CD4-positive, CD25-positive, alpha-beta regulatory T cell (primary cell): Measurements from ENCODE around the gene TRIO. TPM values are rescaled to one million over a fixed set of nuclear protein-coding genes. Genes with fewer than 3 reads are reported as not detected.

Source experiments
- ATAC-seq, 2 donors: fragments of 150-1000 bp; cut with Tn5 transposase; one replicate each; pipeline ENCODE4 v1.10.0; 2021; ENCODE audit warnings: low read depth in 2 of 2, moderate number of reproducible peaks in 2 of 2, moderate library complexity in 1 of 2
- DNase-seq, 3 donors: peaks; one replicate each; pipeline versions ENCODE4 v3.0.0 to v3.0.0-alpha.2; 2012 to 2022; ENCODE audit warnings: mixed read lengths in 1 of 3
- H3K27ac ChIP-seq: one replicate; pipeline ENCODE4 v1.7.0; 2013; ENCODE audit warnings: mild to moderate bottlenecking, low read length; ENCODE audit not compliant: insufficient read depth, poor library complexity, severe bottlenecking
- H3K27me3 ChIP-seq: one replicate; pipeline ENCODE4 v1.7.0; 2013; ENCODE audit warnings: low read length; ENCODE audit not compliant: control insufficient read depth, insufficient read depth
- H3K36me3 ChIP-seq: one replicate; pipeline ENCODE4 v1.7.0; 2013; ENCODE audit warnings: mild to moderate bottlenecking, low read length, moderate library complexity; ENCODE audit not compliant: control insufficient read depth, insufficient read depth
- H3K4me1 ChIP-seq: 2 replicates; pipeline ENCODE4 v1.7.0; 2013; ENCODE audit warnings: mild to moderate bottlenecking, low read length; ENCODE audit not compliant: insufficient read depth, control insufficient read depth, poor library complexity, severe bottlenecking
- H3K4me3 ChIP-seq: one replicate; pipeline ENCODE4 v1.7.0; 2013; ENCODE audit warnings: low read depth, mild to moderate bottlenecking, low read length, moderate library complexity
- H3K9me3 ChIP-seq, 2 experiments: 1 replicate in 1 of 2; 2 replicates in 1 of 2; pipeline ENCODE4 v1.7.0; 2013; ENCODE audit warnings: low read length in 2 of 2, mild to moderate bottlenecking in 1 of 2, moderate library complexity in 1 of 2; ENCODE audit not compliant: control insufficient read depth in 2 of 2
- H3K27ac Mint-ChIP-seq, 3 donors: one replicate each; pipeline ENCODE4 v1.8.0; 2020 to 2022; ENCODE audit warnings: mild to moderate bottlenecking in 3 of 3, mixed read lengths in 3 of 3, moderate library complexity in 2 of 3
- H3K27me3 Mint-ChIP-seq: one replicate; pipeline ENCODE4 v1.8.0; 2022; ENCODE audit warnings: mild to moderate bottlenecking, mixed read lengths
- H3K36me3 Mint-ChIP-seq: one replicate; pipeline ENCODE4 v1.8.0; 2020; ENCODE audit warnings: mixed read lengths
- H3K4me1 Mint-ChIP-seq, 4 donors: one replicate each; pipeline ENCODE4 v1.8.0; 2020 to 2022; ENCODE audit warnings: mixed read lengths in 4 of 4, mild to moderate bottlenecking in 1 of 4
- H3K4me3 Mint-ChIP-seq, 4 donors: one replicate each; pipeline ENCODE4 v1.8.0; 2020 to 2022; ENCODE audit warnings: mild to moderate bottlenecking in 4 of 4, mixed read lengths in 4 of 4, moderate library complexity in 3 of 4
- H3K9me3 Mint-ChIP-seq, 7 donors: one replicate each; pipeline ENCODE4 v1.8.0; 2020 to 2022; ENCODE audit warnings: mixed read lengths in 7 of 7, mild to moderate bottlenecking in 3 of 7, moderate library complexity in 2 of 7
- polyA plus RNA-seq, 4 donors: library from polyadenylated mRNA; unstranded; fragments of 300-500 nt; fragmentation: Illumina TruSeq; gene quantifications; one replicate each; pipeline ENCODE4 v1.2.3, GENCODE V29; 2021
- total RNA-seq: library from RNA; stranded (reverse); gene quantifications from one replicate; pipeline ENCODE4 v1.2.3, GENCODE V29; 2022

TRIO gene
- total and polyA plus RNA-seq, 5 donors from 2014 or later, result 1.2 to 7.6 (median 1.8) TPM

GRCh38 chr5:14523243-14524034 lies 380.3 kb downstream of the TRIO start:
- ATAC-seq, result no peak
- H3K27ac ChIP-seq, result no peak overlapping the region
- no peaks in the 10 kb centered on the region for H3K27me3 ChIP-seq
- Mint-ChIP-seq H3K4me1 (peaks cover 0 to 8% (median under 1%) of the 10 kb centered on the region in 4 donors), H3K9me3 (peaks cover 0 to 6% (median 0%) of the 10 kb centered on the region in 7 donors), H3K36me3 (no peaks in the 10 kb centered on the region), H3K27ac (no peak overlapping the region), H3K27me3 (peaks cover 17% of the 10 kb centered on the region), H3K4me3 (no peak overlapping the region)
- H3K4me1 ChIP-seq, result no peaks in the 10 kb centered on the region
- no peaks in the 10 kb centered on the region for H3K9me3 ChIP-seq
- no peak overlapping the region for H3K4me3 ChIP-seq
- H3K36me3 ChIP-seq, result no peaks in the 10 kb centered on the region
- no peak for DNase-seq

- ATAC-seq, result no peak
Measured at GRCh38 chr5:14525397-14525796, 382.3 kb downstream of the TRIO start.

DNA sequence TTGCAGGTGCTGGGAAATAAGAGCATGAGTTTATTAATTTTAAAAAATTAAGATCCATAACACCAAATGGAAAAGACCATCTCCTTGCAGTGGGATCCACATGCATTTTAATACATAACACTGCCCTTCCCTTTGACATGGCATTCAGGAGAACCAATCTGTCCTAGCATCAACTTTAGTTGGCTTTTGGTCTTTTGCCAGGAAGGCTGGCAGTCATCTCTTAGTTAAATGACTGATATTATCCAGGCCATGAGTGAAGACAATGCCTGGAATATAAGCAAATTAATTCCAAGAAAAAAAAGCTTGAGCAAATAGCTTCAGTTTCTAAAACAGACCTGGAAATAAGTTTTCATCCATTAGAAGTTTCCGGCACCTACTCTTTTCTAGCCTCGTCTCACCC lies 383.4 kb downstream of the TRIO start:
- H3K27ac ChIP-seq, result no peak overlapping the region
- no peaks in the 10 kb centered on the region for H3K36me3 Mint-ChIP-seq
- ATAC-seq (no peak), DNase-seq (no peak)
- no peaks in the 10 kb centered on the region for H3K4me1 ChIP-seq
- no peak overlapping the region for H3K27ac Mint-ChIP-seq
- H3K4me3 Mint-ChIP-seq, result no peak overlapping the region
- H3K9me3 ChIP-seq, result no peaks in the 10 kb centered on the region
- peaks cover 0 to 4% (median 0%) of the 10 kb centered on the region in 7 donors for H3K9me3 Mint-ChIP-seq
- no peaks in the 10 kb centered on the region for H3K27me3 ChIP-seq
- H3K4me1 Mint-ChIP-seq, result peaks cover 0 to 5% (median 0%) of the 10 kb centered on the region in 4 donors
- no peak overlapping the region for H3K4me3 ChIP-seq
- H3K36me3 ChIP-seq, result no peaks in the 10 kb centered on the region
- peaks cover 5% of the 10 kb centered on the region for H3K27me3 Mint-ChIP-seq

More at GRCh38 chr5:14525397-14525796, 382.3 kb downstream of the TRIO start:
- H3K9me3 Mint-ChIP-seq, result peaks cover 0 to 4% (median 0%) of the 10 kb centered on the region in 7 donors
- H3K27ac ChIP-seq, result no peak overlapping the region
- peak overlapping the region in 2 of 3 donors; percentile 32 to 36 for H3K27ac Mint-ChIP-seq
- no peak for DNase-seq
- H3K9me3 ChIP-seq, result no peaks in the 10 kb centered on the region
- H3K36me3 Mint-ChIP-seq, result no peaks in the 10 kb centered on the region
- H3K27me3 ChIP-seq, result no peaks in the 10 kb centered on the region
- H3K27me3 Mint-ChIP-seq, result peaks cover 5% of the 10 kb centered on the region
- H3K4me1 Mint-ChIP-seq, result peaks cover 0 to 4% (median under 1%) of the 10 kb centered on the region in 4 donors
- H3K4me3 ChIP-seq, result no peak overlapping the region
- no peaks in the 10 kb centered on the region for H3K36me3 ChIP-seq
- no peaks in the 10 kb centered on the region for H3K4me1 ChIP-seq
- H3K4me3 Mint-ChIP-seq, result no peak overlapping the region

GRCh38 chr5:14528115-14528514 lies 385.0 kb downstream of the TRIO start:
- Mint-ChIP-seq H3K4me3 (no peak overlapping the region), H3K9me3 (no peaks in the 10 kb centered on the region)
- H3K9me3 ChIP-seq, result no peaks in the 10 kb centered on the region

GRCh38 chr5:14528926-14529325 lies 385.8 kb downstream of the TRIO start:
- Histone ChIP-seq H3K4me3 (no peak overlapping the region), H3K36me3 (no peaks in the 10 kb centered on the region), H3K4me1 (no peaks in the 10 kb centered on the region), H3K9me3 (no peaks in the 10 kb centered on the region), H3K27ac (no peak overlapping the region), H3K27me3 (no peaks in the 10 kb centered on the region)
- Mint-ChIP-seq H3K27ac (no peak overlapping the region), H3K36me3 (no peaks in the 10 kb centered on the region), H3K9me3 (no peaks in the 10 kb centered on the region), H3K4me3 (no peak overlapping the region), H3K27me3 (peaks cover 5% of the 10 kb centered on the region), H3K4me1 (peaks cover 0 to 5% (median 0%) of the 10 kb centered on the region in 4 donors)
- ATAC-seq, result no peak
- DNase-seq, result no peak

More at GRCh38 chr5:14528115-14528514, 385.0 kb downstream of the TRIO start:
- ATAC-seq (no peak), DNase-seq (no peak)
- Histone ChIP-seq H3K27ac (no peak overlapping the region), H3K4me1 (no peaks in the 10 kb centered on the region), H3K27me3 (no peaks in the 10 kb centered on the region), H3K4me3 (no peak overlapping the region), H3K36me3 (no peaks in the 10 kb centered on the region)
- H3K27ac Mint-ChIP-seq, result no peak overlapping the region
- H3K4me1 Mint-ChIP-seq, result peaks cover 0 to 5% (median 0%) of the 10 kb centered on the region in 4 donors
- H3K27me3 Mint-ChIP-seq, result peaks cover 5% of the 10 kb centered on the region
- H3K36me3 Mint-ChIP-seq, result no peaks in the 10 kb centered on the region

DNA sequence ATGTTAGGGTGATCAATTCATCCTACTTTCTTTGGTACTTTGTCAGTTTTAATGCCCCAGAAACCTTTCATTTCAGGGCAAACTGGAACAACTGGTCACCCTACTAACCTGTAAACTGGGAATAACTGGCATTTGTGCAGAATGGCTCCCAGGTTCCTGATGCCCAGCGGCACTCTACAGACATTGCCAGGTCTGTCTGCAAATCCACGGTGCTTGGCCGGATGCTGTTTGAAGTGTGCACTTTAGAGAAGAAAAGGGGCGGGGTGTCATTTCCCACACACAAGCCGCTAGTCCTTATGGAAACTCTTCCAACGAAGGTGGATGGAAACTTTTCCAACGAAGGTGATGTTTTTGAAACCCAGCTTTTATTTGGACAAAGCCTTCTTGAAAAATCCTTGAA lies 388.5 kb downstream of the TRIO start:
- Histone ChIP-seq H3K9me3 (no peaks in the 10 kb centered on the region), H3K4me1 (no peaks in the 10 kb centered on the region), H3K36me3 (no peaks in the 10 kb centered on the region), H3K4me3 (no peak overlapping the region), H3K27ac (no peak overlapping the region), H3K27me3 (no peaks in the 10 kb centered on the region)
- Mint-ChIP-seq H3K27me3 (no peaks in the 10 kb centered on the region), H3K9me3 (peaks cover 0 to 1% (median 0%) of the 10 kb centered on the region in 7 donors), H3K36me3 (no peaks in the 10 kb centered on the region), H3K4me3 (no peak overlapping the region), H3K4me1 (peaks cover 0 to 5% (median 0%) of the 10 kb centered on the region in 4 donors), H3K27ac (no peak overlapping the region)
- no peak for ATAC-seq
- DNase-seq, result no peak

- Mint-ChIP-seq H3K9me3 (peaks cover 0 to 1% (median 0%) of the 10 kb centered on the region in 7 donors), H3K4me1 (peaks cover 0 to 5% (median 0%) of the 10 kb centered on the region in 4 donors), H3K27ac (no peak overlapping the region), H3K36me3 (no peaks in the 10 kb centered on the region), H3K27me3 (no peaks in the 10 kb centered on the region), H3K4me3 (no peak overlapping the region)
- no peaks in the 10 kb centered on the region for H3K36me3 ChIP-seq
- H3K4me3 ChIP-seq, result no peak overlapping the region
- no peaks in the 10 kb centered on the region for H3K4me1 ChIP-seq
- no peaks in the 10 kb centered on the region for H3K9me3 ChIP-seq
- no peak overlapping the region for H3K27ac ChIP-seq
- no peak for DNase-seq
- no peaks in the 10 kb centered on the region for H3K27me3 ChIP-seq
- no peak for ATAC-seq
Measured at GRCh38 chr5:14532180-14532579, 389.0 kb downstream of the TRIO start.

DNA sequence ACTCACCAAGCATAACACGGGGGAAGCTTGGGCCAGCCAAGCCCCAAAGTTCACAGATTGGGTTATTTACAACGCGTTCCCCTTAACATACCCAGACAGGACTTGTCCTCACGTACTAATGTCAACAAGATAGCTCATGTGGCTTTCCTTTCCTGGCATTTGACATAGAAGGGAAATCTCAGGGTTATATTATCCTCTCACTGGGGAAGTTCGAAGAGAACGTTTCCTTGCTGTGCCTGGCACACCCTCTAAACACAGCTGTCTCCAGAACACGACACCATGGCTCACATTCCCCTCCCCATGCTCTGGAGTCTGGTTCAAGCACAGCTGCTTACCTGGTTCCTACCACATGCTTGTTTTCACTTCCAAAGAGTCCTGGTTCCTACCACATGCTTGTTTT lies 391.6 kb downstream of the TRIO start:
- H3K9me3 ChIP-seq, result no peaks in the 10 kb centered on the region
- Mint-ChIP-seq H3K27ac (no peak overlapping the region), H3K4me1 (peaks cover 0 to 5% (median 0%) of the 10 kb centered on the region in 4 donors), H3K27me3 (peaks cover 4% of the 10 kb centered on the region), H3K9me3 (peaks cover 0 to 2% (median 1%) of the 10 kb centered on the region in 7 donors), H3K36me3 (no peaks in the 10 kb centered on the region), H3K4me3 (no peak overlapping the region)
- H3K36me3 ChIP-seq, result no peaks in the 10 kb centered on the region
- H3K27me3 ChIP-seq, result no peaks in the 10 kb centered on the region
- no peak overlapping the region for H3K27ac ChIP-seq
- ATAC-seq, result no peak
- no peak overlapping the region for H3K4me3 ChIP-seq
- DNase-seq, result no peak
- no peaks in the 10 kb centered on the region for H3K4me1 ChIP-seq
